IPS-NIHi7 (cell line): ENCODE measurements around the gene NPTN.
"Not testable (repeated sequence)": the region's sequence is repeated elsewhere in the genome, so short reads cannot be mapped to it uniquely, and the experiment has no call there.

Experiments
- DNase-seq: peaks from one replicate; pipeline ENCODE4 v3.0.0; 2012; ENCODE audit warnings: mixed read lengths; ENCODE audit errors: extremely low spot score

Gene NPTN

DNA sequence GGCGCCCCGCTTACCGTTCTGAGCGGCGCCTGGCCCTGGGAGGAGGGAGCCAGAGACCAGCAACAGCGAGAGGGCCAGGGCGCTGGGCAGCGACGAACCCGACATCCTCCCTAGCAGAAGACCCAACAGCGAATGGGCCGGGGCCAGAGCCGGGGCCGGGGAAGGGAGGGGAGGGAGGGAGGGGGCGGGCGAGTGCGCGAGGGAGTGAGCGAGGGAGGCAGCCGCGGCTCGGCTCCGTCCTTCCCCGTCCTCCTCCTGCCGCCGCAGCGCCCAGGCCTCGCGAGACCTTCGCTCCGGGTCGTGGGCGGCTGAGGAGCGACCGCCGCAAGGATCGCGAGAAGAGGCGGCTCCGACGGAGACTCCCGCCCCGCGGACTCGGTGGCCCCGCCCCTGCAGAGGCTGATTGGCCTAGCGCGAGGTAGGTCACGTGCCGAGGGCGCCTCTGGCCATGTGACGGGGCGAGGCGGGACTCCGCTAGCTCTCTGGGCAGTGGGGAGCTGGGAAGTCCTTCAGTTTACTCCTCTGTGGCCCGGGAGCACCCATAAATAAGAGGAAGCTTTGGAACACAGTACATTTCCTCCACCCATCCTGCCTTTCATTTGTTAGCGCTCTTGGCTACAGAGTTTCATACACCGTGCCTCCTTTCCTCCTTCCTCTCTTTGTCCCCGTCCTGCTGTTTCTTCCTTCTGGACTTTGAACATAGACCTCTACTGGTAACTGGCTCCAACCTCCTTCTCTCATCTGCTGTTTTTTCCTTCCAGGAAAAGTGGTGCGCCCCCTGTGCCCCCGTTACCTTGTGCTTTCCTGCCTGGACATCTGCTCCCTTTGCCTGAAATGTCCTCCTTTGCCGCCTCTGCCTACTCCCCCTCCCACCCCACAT lies at the start of gene NPTN:
NPTN (minus strand) TSS at position 279 of the 880 bp plus-strand sequence; CDS start at position 105, 174 bp downstream.
- peak; percentile 96 for DNase-seq

DNA sequence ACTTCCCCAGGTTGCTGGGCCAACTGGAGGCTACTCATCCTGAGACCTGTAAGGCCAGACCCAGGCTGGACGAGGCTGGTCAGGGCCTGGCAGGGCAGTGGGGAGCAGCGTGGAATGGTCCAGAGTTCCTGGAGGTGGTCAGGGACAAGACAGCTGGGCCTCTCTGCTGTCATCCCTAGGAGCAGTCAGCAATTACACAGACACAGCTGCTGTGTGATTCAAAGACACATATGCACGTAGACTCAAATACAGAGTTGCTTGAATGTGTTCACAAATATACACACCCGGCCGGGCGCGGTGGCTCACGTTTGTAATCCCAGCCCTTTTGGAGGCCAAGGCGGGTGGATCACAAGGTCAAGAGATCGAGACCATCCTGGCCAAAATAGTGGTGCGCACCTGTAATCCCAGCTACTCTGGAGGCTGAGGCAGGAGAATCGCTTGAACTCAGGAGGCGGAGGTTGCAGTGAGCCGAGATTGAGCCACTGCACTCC lies 49.5 kb upstream of the NPTN start:
- no peak for DNase-seq

DNA sequence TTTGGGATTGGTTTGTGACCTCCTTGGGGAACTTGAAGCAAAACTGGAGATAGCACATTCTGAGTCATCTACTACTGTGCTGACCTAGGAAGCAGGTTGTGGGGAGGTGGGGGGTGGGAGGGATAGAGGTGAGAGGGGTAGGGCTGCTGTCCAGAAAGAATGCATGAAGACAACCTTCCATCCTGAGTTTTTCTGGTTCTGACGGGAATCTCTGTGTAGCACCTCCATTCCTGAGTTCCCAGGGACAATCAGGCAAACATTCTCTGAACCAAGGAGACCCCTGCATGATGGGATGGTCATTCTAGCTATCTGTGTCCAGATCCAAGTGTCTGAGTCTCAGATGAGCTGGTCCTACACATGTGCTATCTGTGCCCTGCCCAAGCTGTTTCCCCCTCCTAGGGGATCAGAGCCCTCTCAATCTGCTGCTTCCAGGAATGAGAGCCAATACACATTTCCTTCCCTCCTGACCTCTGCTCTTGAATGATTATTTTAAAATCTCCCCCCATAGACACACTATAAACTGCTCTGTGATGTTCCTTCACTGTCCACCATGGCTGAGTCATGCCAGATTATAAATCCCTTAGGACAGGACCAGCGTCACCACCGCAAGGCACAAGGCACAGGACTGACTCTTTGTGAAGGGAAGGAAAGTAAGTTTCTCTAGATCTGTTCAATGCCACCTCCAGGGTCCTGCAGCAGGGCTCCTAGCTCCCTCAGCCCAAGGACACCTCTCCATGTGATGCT lies 48.8 kb upstream of the NPTN start:
- DNase-seq, result no peak

DNA sequence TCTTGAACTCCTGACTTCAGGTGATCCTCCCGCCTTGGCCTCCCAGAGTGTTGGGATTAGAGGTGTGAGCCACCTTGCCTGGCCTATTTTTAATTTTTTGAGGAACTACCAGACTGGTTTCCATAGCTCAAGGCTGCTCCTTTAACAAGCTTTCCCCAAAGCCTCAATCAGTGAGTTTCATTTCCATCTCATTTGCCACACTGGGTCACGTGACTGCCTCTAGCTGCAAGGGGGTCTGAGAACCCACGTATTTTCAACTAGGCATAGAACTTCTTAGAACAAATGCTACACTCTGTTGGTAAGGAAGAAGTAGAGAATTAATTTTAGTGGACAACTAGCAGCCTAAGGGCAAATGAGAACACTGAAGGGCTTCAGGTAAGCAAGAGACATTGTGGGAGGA lies 47.9 kb upstream of the NPTN start:
- no peak for DNase-seq

DNA sequence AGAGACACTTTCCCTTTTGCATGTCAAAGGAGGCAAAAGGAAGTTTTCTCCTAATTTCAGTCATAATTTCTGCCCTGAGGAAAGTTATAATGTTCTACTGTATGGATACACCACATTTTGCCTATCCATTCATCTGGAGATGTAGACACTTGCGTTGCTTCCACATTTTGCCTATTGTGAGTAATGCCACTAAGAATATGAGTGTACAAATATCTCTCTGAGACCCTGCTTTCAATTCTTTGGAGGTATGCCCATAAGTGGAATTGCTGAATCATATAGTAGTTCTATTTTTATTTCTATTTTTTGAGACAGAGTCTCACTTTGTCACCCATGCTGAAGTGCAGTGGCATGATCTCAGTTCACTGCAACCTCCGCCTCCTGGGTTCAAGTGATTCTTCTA lies 47.4 kb upstream of the NPTN start:
- DNase-seq, result no peak

DNA sequence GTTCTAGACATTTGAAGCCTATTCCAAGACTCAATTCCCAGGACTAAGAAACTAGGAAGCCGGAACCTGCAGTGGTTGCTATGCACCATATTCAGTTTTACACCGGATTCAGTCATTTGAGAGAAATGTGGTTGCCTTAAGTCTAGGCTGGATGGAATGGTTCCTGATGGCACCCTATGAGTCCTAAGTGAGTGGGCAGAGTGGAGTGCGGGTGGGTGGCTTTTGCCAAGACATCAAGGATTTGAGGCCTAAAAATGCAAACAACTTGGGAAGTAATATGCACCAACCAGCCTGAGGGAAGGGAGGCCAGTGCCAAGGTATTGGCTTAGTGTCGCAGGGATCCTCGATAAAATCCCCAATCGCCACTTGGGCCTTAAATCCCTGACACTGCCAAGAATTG lies 46.8 kb upstream of the NPTN start:
- no peak for DNase-seq

DNA sequence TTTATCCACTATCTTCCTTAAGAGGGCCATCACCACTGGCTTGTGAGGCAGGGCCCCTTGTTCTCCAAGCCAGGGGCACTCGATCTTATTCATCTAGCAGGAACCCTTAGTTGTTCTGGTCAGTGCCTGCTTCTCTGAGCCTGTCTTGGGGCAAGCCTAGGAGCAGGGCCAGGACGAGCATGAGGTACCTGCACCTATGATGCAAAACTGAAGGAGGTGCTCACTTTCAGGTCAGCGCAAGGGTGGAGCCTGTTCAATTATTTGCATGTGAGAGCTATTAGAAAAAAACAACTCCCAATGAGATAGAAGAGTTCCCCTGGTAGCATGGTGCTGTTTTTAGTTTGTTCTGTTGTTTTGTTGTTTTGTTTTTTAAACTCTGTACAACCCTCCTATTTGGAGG lies 46.0 kb upstream of the NPTN start:
- DNase-seq, result no peak

DNA sequence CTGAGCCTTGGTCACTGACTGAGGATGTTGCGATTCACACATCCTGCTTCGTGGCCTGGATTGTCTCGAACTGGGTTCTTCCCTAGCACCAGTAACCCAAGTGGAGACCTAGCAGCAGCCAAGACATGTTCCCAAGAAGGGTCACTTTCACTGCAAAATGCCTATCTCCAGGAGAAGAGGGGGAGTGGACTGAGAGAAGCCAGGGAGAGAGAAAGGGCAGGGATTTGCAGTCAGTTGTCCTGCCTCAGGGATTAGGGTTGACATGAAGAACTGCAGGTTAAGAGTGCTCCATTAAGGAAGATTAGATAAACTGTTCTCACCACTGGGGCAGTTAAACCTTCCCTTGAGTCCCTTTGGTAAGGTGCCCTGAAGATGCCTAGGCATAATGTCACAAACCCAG lies 45.3 kb upstream of the NPTN start:
- DNase-seq, result no peak

DNA sequence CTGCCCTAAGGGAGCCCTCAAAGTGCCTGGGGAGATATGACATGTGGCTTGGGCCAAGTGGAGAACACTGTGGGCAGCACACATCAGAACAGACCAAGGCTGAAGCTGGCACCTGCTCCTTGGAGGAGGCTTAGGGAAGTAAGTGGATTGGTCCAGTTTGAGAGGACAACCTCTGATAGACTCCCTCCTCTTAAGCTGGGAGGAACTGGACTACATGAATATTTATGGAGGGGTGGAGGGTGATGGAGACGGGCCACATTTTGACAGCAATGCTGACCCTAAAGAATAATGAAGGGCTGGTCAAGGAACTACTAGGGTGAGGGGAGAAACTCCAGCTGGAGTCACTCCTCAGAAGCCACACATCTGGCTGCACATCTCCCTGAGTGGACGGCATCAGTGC lies 44.5 kb upstream of the NPTN start:
- DNase-seq, result no peak

DNA sequence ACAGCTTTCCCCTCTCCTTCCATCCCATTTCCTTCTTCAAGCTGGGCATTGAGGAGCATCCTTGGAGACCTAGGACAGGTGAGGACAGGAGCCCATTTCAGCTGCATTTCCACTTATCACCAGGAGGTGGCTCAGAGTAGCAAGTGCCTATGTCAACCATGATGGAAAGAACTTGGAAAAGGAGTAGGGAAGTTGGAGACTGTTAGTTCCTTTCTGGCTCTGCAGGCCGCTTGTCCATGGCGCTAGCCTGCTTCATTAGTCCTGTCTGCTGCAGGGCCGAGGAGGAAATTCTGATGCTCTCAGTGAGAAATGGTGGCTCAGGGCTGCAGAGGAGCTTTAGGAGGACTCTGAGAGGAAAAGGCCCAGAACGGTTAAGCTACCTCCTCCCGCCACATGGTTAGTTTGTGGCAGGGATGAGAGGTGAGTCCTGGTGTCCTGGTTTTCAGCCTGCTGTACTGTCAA lies 44.0 kb upstream of the NPTN start:
- DNase-seq, result peak; percentile 84

DNA sequence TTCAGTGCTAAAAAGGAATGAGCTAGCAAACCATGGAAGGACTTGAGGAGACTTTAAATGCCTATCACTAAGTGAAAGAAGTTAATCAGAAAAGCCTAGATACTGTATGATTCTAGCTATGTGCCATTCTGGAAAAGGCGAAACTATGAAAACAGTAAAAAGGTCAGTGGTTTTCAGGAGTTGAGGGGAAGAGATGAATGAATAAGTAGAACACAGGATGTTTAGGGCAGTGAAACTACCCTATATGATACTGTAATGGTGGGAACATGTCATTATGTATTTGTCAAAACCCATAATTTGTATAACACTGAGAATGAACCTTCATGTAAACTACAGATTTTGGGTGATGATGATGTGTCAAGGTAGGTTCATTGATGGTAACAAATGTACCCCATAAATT lies 41.4 kb upstream of the NPTN start:
- DNase-seq, result no peak

DNA sequence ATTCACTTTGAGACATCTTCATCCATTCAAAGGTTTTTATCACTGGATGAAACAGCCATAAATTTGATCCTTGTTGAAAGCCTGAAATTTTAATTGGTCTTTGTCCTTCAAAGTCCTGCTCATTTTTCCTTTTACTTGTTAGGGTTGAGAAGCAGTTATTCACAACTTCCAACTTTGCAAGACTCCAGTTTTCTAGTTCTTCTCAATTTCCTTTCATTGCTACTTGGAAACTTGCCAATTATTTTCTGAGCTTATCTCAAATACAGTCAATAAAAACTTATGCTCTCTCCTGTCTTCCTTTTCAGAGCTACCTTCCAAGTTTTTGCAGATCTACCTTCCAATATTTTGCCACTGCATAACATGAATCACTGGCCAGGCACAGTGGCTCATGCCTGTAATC lies 27.3 kb upstream of the NPTN start:
- no peak for DNase-seq

DNA sequence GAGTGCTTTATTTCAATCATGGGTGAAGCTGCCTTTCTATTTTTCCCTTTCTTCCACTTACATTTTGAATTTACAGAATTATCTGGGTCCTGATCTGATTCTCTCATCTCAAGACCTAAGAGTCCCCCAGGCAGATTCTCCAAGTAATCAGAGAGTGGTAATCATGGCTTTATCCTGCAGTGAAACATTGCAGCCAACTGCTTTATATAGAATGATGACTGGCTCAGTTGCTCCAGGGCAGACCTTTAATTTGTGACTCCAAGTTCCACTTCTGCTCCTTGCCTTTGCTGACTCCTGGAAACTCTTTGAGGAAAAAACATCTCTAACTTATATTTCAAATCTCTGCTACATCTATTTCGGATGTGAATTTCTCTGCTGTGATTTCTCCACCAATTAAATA lies 25.5 kb upstream of the NPTN start:
- no peak for DNase-seq

DNA sequence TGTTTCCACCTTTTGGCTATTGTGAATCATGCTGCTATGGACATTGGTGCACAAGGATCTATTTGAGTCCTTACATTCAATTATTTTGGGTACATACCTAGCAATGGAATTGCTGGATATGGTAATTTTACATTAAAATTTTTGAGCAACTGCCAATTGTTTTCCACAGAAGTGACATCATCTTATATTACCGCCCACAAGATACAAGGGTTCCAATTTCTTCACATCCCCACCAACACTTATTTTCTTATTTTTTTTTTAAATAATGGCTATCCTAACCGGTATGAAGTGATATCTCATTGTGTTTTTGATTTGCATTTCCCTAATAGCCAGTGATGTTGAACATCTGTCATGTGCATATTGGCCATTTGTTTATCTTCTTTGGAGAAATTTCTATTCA lies 22.5 kb upstream of the NPTN start:
- DNase-seq, result no peak

DNA sequence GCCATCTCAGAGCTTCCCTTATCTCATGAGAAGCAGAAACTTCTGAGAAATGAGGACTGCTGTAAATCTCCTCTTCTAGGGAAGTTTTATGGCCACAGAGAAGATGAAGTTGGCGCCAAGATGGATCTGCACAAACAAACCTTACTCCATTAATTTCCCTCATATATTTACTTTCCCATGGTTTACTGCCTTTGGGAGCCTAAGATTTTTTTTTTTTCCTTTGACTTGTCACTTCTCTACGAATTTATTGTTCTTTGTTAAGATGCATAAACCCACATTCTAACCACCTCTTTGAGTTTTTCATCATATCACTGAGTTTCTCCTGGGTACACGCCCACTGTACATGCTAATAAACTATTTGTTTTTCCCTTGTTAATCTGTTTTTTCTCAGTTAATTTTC lies 21.5 kb upstream of the NPTN start:
- DNase-seq, result no peak

DNA sequence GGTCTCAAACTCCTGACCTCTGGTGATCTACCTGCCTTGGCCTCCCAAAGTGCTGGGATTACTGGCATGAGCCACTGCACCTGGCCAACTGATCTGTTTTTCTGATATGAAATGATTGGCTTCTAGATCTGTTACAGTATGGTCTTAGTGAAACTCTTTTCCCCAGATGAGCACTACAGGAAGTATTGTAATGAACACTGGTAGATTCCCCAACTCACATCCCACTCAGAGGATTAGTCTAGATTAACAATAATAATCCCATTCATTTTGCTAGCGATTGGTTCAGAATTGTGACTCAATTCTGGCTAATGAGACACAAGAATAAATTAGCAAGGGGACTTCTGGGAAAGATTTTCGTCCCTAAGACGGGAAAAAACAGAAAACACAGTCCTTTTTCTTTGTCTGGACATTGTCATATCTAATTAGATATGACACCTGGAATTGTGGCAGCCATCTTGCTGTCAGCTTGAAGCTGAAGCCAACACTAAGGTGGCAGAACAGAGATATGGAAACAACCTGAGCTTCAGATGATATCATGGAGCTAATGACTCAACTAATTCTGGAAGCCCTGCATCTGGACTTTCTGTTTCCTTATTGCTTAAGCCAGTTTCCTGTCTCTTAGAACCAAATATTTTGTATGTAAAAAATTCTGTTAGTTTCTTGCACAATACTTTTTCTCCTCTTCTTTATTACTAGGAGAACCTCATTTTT lies 17.4 kb upstream of the NPTN start:
- DNase-seq, result no peak

DNA sequence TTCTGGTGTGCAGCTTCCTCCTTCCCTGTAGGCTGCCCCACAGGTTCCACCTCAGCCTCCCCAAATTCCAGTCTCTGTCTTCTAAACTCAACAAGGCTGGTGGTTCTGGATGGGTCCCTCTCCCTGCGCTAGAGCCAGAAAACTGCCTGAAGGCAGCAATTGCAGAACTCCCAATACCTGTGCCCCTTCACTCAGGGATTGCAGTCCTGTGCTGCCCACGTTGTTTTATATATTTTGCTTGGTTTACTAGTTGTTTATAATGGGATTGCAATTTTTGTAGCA lies 14.8 kb upstream of the NPTN start:
- no peak for DNase-seq

DNA sequence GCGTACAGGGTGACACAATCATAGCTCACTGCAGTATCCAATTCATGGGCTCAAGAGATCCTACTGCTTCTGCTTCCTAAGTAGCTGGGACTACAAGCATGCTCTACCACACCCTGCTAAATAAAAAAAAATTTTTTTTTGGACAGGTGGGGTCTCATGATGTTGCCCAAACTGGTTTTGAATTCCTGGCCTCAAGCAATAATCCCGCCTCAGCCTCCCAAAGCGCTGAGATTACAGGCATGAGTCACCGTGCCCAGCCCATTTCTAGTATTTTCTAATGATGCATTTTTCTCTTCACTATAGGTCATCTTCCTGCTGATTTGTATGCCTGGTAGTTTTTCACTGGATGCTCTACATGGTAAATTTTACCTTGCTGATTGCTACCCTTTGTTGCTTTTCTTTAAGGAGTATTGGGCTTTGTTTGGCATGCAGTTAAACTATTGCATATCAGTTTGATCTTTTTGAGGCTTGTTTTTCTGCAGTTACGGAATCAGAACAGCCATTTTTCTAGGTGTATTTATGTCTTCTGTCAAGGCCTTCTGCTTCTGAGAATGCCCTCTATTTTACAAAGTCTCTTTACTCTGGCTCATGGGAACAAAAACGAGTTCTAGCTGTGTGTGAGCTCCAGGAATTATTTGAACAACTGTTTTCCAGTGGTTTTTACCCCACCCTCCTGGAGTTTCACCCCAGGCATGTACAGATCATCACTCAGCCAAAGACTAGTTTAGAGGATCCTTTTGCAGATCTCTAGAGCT lies 14.2 kb upstream of the NPTN start:
- DNase-seq, result no peak

DNA sequence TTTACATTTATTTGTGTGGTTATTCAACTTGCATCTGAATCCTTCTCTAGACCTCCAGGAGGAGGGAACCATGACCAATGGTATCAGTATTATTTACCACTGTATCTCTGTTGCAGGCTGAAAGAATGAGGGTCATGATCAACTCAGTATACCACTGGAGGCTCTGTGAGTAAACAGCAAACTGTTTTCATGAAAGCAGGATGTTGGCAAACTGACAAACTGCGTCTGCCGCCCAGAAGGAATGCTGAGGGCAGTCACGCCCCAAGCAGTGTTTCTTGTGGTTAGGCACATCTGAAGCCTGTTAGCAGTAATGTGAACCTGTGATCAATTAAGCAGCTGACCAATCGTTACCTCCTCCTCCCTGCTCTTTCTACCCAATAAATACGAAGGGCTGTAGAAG lies 6.3 kb upstream of the NPTN start:
- DNase-seq, result not testable (repeated sequence)

DNA sequence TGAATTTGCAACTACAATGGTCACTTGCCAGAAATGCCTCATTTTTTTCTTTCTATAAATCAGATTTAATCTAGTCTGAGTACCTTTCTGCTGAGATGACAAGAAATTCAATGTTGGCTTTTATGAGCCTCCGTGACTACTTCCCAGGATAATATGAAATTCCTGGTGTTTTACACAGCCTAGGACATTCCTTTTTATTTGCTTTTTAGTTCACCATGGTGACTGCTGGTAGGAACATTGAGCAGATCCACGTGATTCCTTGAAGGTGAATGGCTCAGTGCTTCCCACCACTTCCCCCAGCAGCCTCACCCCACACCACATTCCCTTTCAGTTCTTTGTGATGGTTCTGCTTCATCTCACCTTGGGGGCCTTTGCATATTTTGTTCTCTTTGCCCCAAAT lies 4.3 kb upstream of the NPTN start:
- DNase-seq, result no peak

DNA sequence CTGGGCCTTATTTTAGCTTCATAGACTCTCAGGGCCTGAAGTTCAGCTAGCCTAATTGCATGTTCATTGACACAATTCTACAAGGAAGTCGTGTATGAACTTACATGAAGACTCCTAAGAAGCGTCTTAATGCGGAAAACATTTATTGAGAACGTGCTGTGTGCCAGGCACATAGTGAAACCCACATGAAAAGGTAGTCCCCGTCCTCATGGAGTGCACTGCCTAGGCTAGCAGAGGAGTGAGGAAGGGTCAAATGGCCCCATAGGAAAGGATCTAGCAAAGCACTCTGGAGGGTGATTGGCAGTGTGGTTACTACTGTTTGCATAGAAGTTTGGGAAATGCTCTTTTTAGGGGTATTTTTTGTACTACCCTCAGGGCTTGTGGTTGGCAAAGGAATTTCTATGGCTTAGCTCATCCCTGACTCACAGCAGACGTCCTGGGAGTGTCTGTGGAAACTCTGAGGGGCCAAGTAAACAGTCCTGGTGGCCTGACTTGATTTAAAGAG lies 854 bp upstream of the NPTN start:
- DNase-seq, result no peak

DNA sequence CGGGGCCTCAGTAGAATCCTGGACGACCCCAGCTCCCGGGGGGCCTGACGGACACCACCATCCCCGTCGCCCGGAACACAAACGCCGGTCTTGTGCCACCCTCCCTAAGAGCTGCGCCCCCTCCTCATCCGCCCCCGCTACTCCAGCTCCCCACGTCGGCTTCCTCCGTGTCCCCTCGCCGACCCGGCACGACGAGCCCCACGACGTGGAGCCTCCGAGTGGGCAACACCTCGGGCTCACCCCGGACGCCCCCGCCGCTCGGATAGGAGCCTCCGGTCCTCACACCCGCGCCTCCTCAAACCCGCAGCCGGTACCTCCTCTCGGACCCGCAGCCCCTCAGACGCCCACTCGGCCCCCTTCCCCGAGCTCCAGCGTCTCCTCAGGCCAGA lies 525 bp downstream of the NPTN start:
- DNase-seq, result no peak
